GM13976 (cell line): ENCODE data around the gene OR2B3.

Experiments used
- DNase-seq: peaks from one replicate; pipeline ENCODE4 v3.0.0; 2012; ENCODE audit warnings: low spot score
- in situ Hi-C: fragments of 300-500 bp; cut with MboI; formaldehyde crosslinking; loops from one replicate; pipeline ENCODE4 v1.12.0; 2022; ENCODE audit warnings: low sequenced_read_pairs, mixed read lengths, inconsistent platforms; ENCODE audit not compliant: unreplicated experiment
- TF ChIP-seq, protein P1 (sequence below): IDR thresholded peaks from 2 replicates; pipeline ENCODE4 v1.5.1; 2012; ENCODE audit warnings: borderline replicate concordance, mild to moderate bottlenecking; ENCODE audit not compliant: insufficient read depth; ENCODE audit errors: extremely low read depth, missing control alignments, control extremely low read depth

Gene OR2B3

DNA sequence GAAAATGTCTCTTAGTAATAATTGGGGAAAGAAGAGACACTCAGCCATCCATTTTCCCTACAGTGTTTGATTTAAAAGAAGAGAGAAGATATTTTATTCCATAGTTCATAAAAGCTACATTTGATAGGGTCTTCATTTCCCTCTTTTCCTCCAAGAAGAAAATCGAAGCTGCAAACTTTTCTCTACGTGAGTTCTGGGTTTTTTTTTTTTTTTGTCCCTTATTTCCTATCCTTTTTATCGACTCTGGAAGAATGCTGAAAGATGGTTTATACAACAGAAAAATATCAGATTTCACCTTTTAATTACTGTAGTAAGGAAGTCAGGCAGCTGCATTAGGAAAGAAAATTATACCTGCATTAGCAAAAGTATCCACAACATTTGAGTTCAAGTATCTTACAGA lies 12.1 kb upstream of the OR2B3 start, which contains the start of gene OR2J1:
Gene OR2J1 (plus strand): TSS at position 301 of the 400 bp plus-strand sequence. CDS start 1,453 bp downstream, outside the sequence.
- TF ChIP-seq, protein P1, sequence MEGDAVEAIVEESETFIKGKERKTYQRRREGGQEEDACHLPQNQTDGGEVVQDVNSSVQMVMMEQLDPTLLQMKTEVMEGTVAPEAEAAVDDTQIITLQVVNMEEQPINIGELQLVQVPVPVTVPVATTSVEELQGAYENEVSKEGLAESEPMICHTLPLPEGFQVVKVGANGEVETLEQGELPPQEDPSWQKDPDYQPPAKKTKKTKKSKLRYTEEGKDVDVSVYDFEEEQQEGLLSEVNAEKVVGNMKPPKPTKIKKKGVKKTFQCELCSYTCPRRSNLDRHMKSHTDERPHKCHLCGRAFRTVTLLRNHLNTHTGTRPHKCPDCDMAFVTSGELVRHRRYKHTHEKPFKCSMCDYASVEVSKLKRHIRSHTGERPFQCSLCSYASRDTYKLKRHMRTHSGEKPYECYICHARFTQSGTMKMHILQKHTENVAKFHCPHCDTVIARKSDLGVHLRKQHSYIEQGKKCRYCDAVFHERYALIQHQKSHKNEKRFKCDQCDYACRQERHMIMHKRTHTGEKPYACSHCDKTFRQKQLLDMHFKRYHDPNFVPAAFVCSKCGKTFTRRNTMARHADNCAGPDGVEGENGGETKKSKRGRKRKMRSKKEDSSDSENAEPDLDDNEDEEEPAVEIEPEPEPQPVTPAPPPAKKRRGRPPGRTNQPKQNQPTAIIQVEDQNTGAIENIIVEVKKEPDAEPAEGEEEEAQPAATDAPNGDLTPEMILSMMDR, result no peak
- in situ Hi-C loops, result no loop called here
- no peak for DNase-seq

DNA sequence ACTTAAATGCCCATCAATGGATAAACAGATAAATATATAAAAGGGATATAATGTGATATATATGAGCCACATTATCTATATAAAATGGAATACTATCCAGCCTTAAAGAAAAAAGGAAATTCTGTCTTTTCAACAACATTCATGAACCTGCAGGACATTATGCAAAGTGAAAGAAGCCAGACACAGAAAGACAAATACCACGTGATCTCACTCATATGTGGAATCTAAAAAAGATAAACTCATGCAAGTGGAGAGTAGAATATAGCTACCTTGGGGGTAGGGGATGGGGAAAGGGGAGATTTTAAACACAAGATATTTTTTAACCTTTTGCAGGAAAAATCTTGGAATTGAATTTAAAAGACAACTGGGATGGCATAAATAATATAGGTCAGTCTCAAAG lies 10.7 kb upstream of the OR2B3 start:
- no peak for DNase-seq
- in situ Hi-C loops, result no loop called here
- TF ChIP-seq, protein P1, result no peak

DNA sequence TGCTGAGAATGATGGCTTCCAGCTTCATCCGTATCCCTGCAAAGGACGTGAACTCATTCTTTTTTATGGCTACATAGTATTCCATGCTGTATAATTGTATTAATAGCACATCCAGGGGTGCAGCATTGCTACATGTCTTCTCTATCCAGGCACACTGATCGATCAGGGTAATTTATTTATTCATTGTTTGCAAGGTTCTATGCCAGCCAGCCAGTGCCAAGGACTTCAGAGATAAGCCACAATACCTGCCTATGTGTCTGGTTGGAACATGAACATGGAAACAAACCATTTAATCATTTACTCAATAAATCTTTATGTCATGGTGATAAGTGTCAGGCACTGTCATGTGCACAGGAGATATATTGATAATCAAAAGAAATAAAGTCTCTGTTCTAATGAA lies 5.8 kb upstream of the OR2B3 start:
- in situ Hi-C loops, result no loop called here
- DNase-seq, result no peak
- TF ChIP-seq, protein P1, result no peak

DNA sequence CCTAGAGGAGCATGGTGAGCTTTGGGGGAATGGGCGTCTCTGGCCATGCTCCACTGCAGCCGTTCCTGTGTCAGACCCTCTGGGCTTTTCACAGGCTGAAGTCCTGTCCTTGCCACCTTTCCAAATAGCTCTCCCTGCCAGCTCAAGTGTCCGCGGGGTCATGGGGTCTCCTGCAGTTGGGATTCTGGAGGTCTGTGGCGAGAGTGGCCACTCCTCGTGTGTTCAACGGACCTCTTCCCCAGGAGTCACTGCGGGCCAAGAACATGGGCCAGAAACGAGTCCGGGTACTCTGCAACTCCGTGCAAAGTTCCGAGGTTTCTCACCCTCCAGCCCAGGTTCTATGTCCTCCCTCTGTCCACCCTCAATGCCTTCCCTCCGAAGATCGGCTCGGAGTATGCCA lies 4.7 kb downstream of the OR2B3 start:
- TF ChIP-seq, protein P1, result no peak
- in situ Hi-C loops, result no loop called here
- no peak for DNase-seq

DNA sequence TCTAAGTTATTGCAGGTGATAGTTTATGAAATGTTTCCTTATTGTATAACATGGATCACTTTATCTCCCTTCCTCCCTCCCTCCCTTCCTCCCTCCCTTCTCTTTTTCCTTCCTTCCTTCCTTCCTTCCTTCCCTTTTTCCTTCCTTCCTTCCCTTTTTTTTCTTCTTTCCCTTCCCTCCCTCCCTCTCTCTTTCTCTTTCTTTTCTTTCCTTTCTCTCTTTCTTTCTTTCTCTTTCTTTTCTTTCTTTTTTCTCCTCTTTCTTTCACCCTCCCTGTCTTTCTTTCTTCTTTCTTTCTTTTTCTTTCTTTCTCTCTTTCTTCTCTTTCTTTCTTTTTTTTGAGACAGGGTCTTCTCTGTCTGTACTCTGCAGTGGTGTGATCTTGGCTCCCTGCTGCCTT lies 5.8 kb downstream of the OR2B3 start:
- in situ Hi-C loops, result no loop called here
- TF ChIP-seq, protein P1, result no peak

DNA sequence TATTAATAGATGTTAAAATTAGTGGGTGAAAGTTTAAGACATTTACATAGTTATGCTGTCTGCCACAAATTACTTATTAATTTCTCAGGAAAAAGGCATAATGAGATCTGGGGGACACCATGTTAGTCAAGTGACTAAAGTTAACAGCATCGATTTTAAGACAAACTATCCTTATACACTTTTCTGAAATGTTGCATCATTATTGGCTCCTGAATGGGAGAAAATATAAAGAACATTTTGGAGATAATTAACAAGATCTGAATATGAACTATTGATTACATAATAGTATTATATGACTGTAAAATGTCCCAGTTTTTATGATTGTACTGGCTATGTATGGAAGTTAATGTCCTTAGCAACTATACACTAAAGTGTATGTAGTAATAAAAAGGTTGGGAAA lies 7.9 kb downstream of the OR2B3 start:
- DNase-seq, result no peak
- in situ Hi-C loops, result no loop called here
- TF ChIP-seq, protein P1, result no peak

More for the DNA sequence above, 5.8 kb downstream of the OR2B3 start:
- DNase-seq, result no peak
